HG03442 (cell line): Measurements from ENCODE around the gene CDKN1A.

ENCODE experiments used
- ATAC-seq: cut with Tn5 transposase; IDR thresholded peaks from one replicate; pipeline ENCODE4 v1.9.1; 2021; ENCODE audit warnings: mild to moderate bottlenecking, moderate library complexity; ENCODE audit not compliant: unreplicated experiment

CDKN1A gene

GRCh38 chr6:36677059-36677749 is 1.3 kb upstream of the CDKN1A start:
- ATAC-seq: no peak

DNA sequence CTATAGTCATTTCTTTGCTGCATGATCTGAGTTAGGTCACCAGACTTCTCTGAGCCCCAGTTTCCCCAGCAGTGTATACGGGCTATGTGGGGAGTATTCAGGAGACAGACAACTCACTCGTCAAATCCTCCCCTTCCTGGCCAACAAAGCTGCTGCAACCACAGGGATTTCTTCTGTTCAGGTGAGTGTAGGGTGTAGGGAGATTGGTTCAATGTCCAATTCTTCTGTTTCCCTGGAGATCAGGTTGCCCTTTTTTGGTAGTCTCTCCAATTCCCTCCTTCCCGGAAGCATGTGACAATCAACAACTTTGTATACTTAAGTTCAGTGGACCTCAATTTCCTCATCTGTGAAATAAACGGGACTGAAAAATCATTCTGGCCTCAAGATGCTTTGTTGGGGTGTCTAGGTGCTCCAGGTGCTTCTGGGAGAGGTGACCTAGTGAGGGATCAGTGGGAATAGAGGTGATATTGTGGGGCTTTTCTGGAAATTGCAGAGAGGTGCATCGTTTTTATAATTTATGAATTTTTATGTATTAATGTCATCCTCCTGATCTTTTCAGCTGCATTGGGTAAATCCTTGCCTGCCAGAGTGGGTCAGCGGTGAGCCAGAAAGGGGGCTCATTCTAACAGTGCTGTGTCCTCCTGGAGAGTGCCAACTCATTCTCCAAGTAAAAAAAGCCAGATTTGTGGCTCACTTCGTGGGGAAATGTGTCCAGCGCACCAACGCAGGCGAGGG is 594 bp upstream of the CDKN1A start:
- ATAC-seq: peak; percentile 2

GRCh38 chr6:36679043-36679833 is 724 bp downstream of the CDKN1A start:
- ATAC-seq: no peak

DNA sequence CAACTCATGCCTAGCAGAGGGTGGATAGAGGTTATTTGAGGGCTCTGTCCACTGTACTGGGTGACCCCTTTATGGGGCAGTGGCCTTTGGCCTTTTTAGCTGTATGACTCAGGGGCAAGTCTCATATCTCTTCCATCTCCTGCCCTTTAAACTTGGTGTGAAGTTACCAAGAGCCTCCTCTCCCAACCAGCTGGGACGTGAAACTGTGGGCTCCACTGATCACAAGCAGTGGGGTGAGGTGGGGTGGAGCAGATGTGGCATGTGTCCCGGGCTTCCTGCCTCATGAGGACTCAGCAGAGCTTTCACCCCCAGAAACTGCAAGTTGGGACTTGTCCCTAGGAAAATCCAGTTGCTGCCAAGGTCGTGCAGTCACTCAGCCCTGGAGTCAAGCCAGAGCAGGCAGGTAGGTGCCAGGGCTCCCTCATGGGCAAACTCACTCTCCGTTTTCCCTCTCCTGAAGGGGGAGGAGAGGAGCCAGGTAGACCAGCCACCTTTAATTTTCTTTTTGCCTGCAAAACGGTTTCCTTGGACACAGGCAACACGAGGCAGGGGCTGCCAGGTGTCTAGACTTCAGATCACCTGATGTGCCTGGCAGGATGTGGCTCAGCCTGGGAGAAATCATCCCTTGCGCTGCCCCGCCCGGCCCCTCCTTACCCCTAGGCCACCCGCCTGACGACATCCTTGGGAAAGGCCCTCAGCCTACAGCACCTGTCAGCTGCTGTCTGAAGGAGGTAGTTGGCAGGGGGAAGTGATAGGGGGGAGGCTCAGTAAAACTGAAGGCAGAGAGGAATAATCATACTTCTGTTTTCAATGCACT is 4.0 kb downstream of the CDKN1A start:
- no peak for ATAC-seq

GRCh38 chr6:36683145-36683655 is 4.7 kb downstream of the CDKN1A start:
- no peak for ATAC-seq

- no peak for ATAC-seq
These were observed 5.3 kb downstream of the CDKN1A start for GRCh38 chr6:36683656-36684446.

DNA sequence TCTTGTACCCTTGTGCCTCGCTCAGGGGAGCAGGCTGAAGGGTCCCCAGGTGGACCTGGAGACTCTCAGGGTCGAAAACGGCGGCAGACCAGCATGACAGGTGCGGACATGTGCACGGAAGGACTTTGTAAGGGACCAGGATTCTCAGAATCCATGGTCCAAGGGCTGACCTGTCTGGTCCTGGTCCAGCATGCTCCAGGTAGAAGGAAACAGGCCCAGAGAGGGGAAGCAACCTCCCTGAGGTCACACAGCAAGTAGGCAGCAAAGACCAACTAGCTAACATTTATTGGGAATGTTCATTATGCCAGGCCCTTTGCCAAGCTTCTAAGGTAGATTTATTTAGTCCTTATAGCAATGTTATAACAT is 5.9 kb downstream of the CDKN1A start:
- ATAC-seq: no peak

DNA sequence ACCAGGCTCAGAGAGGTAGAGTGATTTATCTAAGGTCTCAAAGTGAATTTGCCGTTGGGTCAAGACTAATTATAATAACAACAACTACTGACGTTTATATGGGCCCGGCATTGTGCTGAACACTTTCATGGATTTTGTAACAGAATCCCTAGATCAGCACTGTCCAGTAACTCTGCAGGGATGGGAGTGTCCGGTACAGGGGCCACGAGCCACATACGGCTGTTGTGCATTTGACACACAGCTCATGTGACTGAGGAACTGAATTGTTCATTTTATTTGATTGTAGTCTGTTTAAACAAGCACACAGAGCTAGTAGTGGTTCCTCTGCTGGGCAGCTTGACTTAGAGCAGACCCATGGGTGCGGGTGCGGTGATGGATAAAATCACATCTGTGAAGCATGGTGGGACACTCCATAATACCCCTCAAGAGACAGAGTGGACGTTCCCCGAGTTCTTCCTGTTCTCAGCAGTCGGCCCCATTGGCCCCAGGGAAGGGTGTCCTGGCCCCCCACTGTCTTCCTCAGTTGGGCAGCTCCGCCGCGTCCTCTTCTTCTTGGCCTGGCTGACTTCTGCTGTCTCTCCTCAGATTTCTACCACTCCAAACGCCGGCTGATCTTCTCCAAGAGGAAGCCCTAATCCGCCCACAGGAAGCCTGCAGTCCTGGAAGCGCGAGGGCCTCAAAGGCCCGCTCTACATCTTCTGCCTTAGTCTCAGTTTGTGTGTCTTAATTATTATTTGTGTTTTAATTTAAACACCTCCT is 6.8 kb downstream of the CDKN1A start:
- ATAC-seq: no peak

GRCh38 chr6:36685926-36686667 is 7.6 kb downstream of the CDKN1A start:
- ATAC-seq: no peak

- no peak for ATAC-seq
These were observed 8.4 kb downstream of the CDKN1A start for GRCh38 chr6:36686668-36687513.

DNA sequence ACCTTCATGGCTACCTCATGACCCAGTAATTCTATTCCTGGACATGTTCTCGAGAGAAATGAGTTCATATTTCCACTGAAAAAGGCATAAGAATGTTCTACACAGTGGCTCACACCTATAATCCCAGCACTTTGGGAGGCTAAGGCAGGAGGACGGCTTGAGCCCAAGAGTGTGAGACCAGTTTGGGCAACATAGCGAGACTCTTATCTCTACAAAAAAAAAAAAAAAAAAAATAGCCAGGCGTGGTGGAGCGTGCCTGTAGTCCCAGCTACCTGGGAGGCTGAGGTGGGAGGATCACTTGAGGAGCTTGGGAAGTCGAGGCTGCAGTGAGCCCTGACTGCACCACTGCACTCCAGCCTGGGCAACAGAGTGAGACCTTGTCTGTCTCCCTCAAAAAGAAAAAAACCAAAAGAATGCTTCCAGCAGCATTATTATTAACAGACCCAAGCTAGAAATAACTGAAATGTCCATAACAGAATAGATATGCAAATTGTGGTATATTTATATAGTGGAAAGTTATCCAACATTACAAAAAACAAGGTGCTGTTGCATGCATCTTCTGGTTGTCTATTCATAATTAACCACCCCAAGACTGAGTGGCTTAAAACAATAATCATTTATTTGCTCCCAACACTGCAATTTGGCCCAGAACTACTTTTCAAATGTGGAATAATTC is 9.7 kb downstream of the CDKN1A start:
- no peak for ATAC-seq

DNA sequence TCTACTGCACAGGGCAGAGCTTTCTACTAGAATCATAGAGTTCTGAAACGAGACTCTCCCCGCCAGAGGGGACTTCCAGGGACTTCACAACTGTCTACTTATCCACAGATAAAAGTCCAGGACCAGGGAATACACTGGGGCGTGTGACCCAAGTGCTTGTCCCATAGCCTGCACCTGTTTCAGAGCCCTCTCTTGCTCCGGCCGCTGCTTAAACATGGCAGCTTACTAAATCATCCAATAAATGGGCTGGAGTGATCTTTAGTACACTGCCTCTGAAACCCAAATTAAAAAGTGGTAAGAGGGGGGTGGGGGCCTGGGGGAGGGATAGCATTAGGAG is 10.2 kb downstream of the CDKN1A start:
- no peak for ATAC-seq

GRCh38 chr6:36691011-36691410 is 12.5 kb downstream of the CDKN1A start:
- no peak for ATAC-seq

DNA sequence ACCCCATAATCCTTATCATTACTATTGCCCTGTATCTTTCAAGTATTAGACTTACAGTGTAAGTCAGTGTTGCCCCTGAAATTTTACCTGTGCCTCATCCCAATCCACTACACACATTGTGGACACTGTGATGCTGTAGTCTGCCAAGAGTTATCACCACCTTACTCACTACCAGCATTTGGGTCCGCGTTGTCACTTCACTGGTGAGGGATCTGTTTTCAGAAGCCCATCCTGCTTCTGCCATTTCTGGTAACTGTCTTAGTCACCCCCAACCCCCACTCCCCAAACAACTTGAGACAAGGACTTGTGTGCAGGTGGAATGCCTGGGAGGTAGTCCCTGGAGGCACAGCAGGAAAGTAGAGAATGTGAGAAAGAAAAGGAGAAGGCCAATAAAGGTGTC is 13.1 kb downstream of the CDKN1A start:
- no peak for ATAC-seq

DNA sequence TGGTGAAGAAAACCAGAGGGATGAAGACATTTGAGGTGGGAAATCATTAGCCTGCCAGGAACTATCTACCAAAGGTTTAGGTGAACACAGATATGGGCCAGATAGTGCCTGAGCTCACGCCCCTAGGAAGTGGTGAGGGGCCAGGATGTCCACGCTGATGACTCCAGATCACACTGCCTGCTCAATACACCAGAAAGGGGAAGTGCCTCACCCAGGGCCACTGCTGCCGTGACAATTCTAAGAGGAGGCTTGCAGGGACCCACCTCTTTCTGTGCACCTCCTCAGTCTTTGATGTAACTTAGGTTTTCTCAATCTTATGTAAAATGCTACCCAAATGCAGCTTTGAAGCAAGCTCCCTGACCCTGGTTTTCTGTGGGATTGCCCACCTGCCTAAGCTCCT is 13.7 kb downstream of the CDKN1A start:
- ATAC-seq: peak; percentile 57

GRCh38 chr6:36692861-36693702 is 14.6 kb downstream of the CDKN1A start:
- no peak for ATAC-seq
